PC-3 (cell line): Measurements from ENCODE around the gene TTF2. TPM values are rescaled to one million over a fixed set of nuclear protein-coding genes. Genes with fewer than 3 reads are reported as not detected.

Experiments
- ATAC-seq: fragments of 200-7000 bp; cut with Tn5 transposase; 2 replicates; pipeline ENCODE4 v1.9.1; 2020; ENCODE audit warnings: mild to moderate bottlenecking, moderate library complexity
- BruUV-seq: library from RNA; stranded (reverse); fragments of 400-500 nt; replicated peaks from 2 replicates; lab custom pipeline; 2021; lab: Mats Ljungman, UMichigan
- CTCF ChIA-PET: fragments of 300-600 bp; sonication (Branson Sonifier 250); formaldehyde crosslinking; loops from one replicate; lab custom pipeline; 2022; ENCODE audit warnings: antibody characterized with exemption; lab: Charles Lee
- POLR2A ChIA-PET: fragments of 300-600 bp; sonication (Branson Sonifier 250); formaldehyde crosslinking; loops from one replicate; lab custom pipeline; 2022; ENCODE audit warnings: antibody characterized with exemption; ENCODE audit not compliant: unreplicated experiment; lab: Charles Lee
- DNase-seq: peaks from one replicate; pipeline ENCODE4 v3.0.0-alpha.2; 2015
- H2AFZ ChIP-seq: fragments of 300-600 bp; sonication (generic); 2 replicates; pipeline ENCODE4 v1.6.0; 2016; ENCODE audit warnings: antibody characterized with exemption, low read length
- H3F3A ChIP-seq: fragments of 300-600 bp; sonication (generic); one replicate; pipeline ENCODE4 v1.6.0; 2017; ENCODE audit warnings: antibody characterized with exemption, low read length, control low read depth, mild to moderate bottlenecking; ENCODE audit not compliant: unreplicated experiment
- H3K27ac ChIP-seq: fragments of 300-600 bp; sonication (generic); 2 replicates; pipeline ENCODE4 v1.5.1; 2016; ENCODE audit warnings: mild to moderate bottlenecking, low read length
- H3K27me3 ChIP-seq: fragments of 300-600 bp; sonication (generic); 2 replicates; pipeline ENCODE4 v1.6.1; 2016; ENCODE audit warnings: low read length, mixed read lengths
- H3K36me3 ChIP-seq: fragments of 300-600 bp; sonication (generic); 2 replicates; pipeline ENCODE4 v1.6.1; 2016; ENCODE audit warnings: low read depth, mixed run types, low read length, mixed read lengths
- H3K4me1 ChIP-seq: fragments of 300-600 bp; sonication (generic); 2 replicates; pipeline ENCODE4 v1.5.1; 2016; ENCODE audit warnings: low read length; ENCODE audit not compliant: insufficient read depth
- H3K4me2 ChIP-seq: fragments of 300-600 bp; sonication (generic); 2 replicates; pipeline ENCODE4 v1.6.0; 2016; ENCODE audit warnings: low read length
- H3K4me3 ChIP-seq: fragments of 300-600 bp; sonication (generic); 2 replicates; pipeline ENCODE4 v1.5.1; 2016; ENCODE audit warnings: mild to moderate bottlenecking, low read length, mixed read lengths
- H3K79me2 ChIP-seq: fragments of 300-600 bp; sonication (generic); 2 replicates; pipeline ENCODE4 v1.6.1; 2017; ENCODE audit warnings: low read length, mixed read lengths
- H3K9ac ChIP-seq: fragments of 300-600 bp; sonication (generic); 2 replicates; pipeline ENCODE4 v1.6.0; 2016; ENCODE audit warnings: mild to moderate bottlenecking, low read length
- H3K9me2 ChIP-seq: fragments of 300-600 bp; sonication (generic); replicated peaks from 2 replicates; pipeline ENCODE4 v1.6.1; 2016; ENCODE audit warnings: mixed run types, low read length, mixed read lengths
- H3K9me3 ChIP-seq: fragments of 300-600 bp; sonication (generic); 2 replicates; pipeline ENCODE4 v1.6.1; 2016; ENCODE audit warnings: low read length, mixed read lengths
- H4K20me1 ChIP-seq: fragments of 300-600 bp; sonication (generic); 2 replicates; pipeline ENCODE4 v1.6.1; 2016; ENCODE audit warnings: low read length, mixed read lengths
- EZH2 ChIP-seq: fragments of 300-600 bp; sonication (generic); IDR thresholded peaks from one replicate; pipeline ENCODE4 v1.6.1; 2017; ENCODE audit warnings: antibody characterized with exemption, mild to moderate bottlenecking, low read length; ENCODE audit not compliant: unreplicated experiment
- EZH2phosphoT487 ChIP-seq: fragments of 300-600 bp; sonication (generic); IDR thresholded peaks from 2 replicates; pipeline ENCODE4 v1.6.1; 2018; ENCODE audit warnings: mild to moderate bottlenecking, antibody characterized with exemption, low read length, borderline replicate concordance
- intact Hi-C: fragments of 100-400 bp; cut with micrococcal nuclease; formaldehyde crosslinking; loops from 2 replicates; pipeline ENCODE4 v1.9.0; 2023
- total RNA-seq: library from RNA; depleted of rRNA; stranded (reverse); fragments of >200 nt; gene quantifications from 2 replicates; pipeline ENCODE4 v1.2.3, GENCODE V29; 2014
- TF ChIP-seq, protein P1 (sequence below): fragments of 300-600 bp; sonication (generic); conservative IDR thresholded peaks from 2 replicates; pipeline ENCODE4 v1.5.1; 2017; ENCODE audit warnings: antibody characterized with exemption, low read depth, mild to moderate bottlenecking, low read length

The TTF2 gene
- total RNA-seq, 1 experiment from 2014 or later, result 25.1 TPM

- DNase-seq, result peak; percentile 94
These were observed 86.6 kb downstream of the TTF2 start for GRCh38 chr1:117146575-117147340.

DNA sequence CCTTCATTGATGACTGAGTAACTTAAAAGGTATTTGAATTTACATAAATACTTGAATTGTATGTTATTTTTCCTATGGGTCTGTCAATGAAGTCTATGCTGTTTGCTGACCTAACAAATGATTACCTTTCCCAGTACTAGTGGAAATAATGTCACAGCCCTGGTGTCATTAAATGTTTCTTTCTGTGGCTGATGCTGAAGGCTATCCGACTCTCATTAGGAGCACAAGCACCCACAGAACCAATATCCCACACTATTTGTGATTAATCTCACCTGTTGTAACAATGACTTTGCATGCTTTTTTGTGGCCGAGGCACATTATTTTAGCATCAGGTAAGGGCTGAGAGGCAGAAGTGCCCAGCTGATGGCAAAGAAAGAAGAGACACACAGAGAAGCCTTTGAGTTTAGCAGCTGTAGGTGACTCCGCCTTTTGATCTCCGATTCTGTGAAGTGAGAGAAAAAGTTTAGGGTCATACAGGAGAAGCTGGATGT, 87.3 kb downstream of the TTF2 start:
- intact Hi-C loops, result loop anchor here (2.0 to 5.0 kb wide), 3 partner anchors 19 to 135 kb away; partner anchors contain the start of gene TRIM45
- no peaks in the 10 kb centered on the region for H3K9me2 ChIP-seq
- peak overlapping the region; percentile 85 for H3K9ac ChIP-seq
- ATAC-seq (peak; percentile 35), DNase-seq (no peak)
- TF ChIP-seq EZH2phosphoT487 (no peak), EZH2 (no peak)
- TF ChIP-seq, protein P1, sequence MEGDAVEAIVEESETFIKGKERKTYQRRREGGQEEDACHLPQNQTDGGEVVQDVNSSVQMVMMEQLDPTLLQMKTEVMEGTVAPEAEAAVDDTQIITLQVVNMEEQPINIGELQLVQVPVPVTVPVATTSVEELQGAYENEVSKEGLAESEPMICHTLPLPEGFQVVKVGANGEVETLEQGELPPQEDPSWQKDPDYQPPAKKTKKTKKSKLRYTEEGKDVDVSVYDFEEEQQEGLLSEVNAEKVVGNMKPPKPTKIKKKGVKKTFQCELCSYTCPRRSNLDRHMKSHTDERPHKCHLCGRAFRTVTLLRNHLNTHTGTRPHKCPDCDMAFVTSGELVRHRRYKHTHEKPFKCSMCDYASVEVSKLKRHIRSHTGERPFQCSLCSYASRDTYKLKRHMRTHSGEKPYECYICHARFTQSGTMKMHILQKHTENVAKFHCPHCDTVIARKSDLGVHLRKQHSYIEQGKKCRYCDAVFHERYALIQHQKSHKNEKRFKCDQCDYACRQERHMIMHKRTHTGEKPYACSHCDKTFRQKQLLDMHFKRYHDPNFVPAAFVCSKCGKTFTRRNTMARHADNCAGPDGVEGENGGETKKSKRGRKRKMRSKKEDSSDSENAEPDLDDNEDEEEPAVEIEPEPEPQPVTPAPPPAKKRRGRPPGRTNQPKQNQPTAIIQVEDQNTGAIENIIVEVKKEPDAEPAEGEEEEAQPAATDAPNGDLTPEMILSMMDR, result no peak
- H3F3A ChIP-seq, result peaks cover 12% of the 10 kb centered on the region
- H3K36me3 ChIP-seq, result no peaks in the 10 kb centered on the region
- BruUV-seq, result TSS peak; percentile 99
- H3K27ac ChIP-seq, result peak overlapping the region; percentile 98
- H2AFZ ChIP-seq, result 0 out of 2 replicates have a peak overlapping the region, but pooled peaks have one; percentile 18
- H4K20me1 ChIP-seq, result no peaks in the 10 kb centered on the region
- no peaks in the 10 kb centered on the region for H3K79me2 ChIP-seq
- H3K4me1 ChIP-seq, result peaks cover 41% of the 10 kb centered on the region
- POLR2A ChIA-PET, result interaction anchor here (0.7 kb wide), 3 partner anchors 14 to 20 kb away, joined by 3 to 4 read pairs (median 4); no protein-coding TSS in a partner anchor
- H3K4me2 ChIP-seq, result peak overlapping the region; percentile 83
- no peaks in the 10 kb centered on the region for H3K27me3 ChIP-seq
- CTCF ChIA-PET, result interaction anchor here (1.0 kb wide), 1 partner anchor 19 kb away, joined by 4 read pairs; no protein-coding TSS in a partner anchor
- H3K9me3 ChIP-seq, result no peaks in the 10 kb centered on the region
- H3K4me3 ChIP-seq, result peak overlapping the region; percentile 59

More at GRCh38 chr1:117146575-117147340, 86.6 kb downstream of the TTF2 start:
- Histone ChIP-seq H3F3A (peaks cover 12% of the 10 kb centered on the region), H3K4me2 (peak overlapping the region; percentile 83), H3K9ac (peak overlapping the region; percentile 85), H3K9me3 (no peaks in the 10 kb centered on the region), H3K79me2 (no peaks in the 10 kb centered on the region), H3K4me3 (no peak overlapping the region; the same call in 1 of the 2 replicates), H4K20me1 (no peaks in the 10 kb centered on the region), H3K9me2 (no peaks in the 10 kb centered on the region), H3K27ac (peak overlapping the region; percentile 98), H3K27me3 (no peaks in the 10 kb centered on the region), H3K4me1 (peaks cover 41% of the 10 kb centered on the region), H3K36me3 (no peaks in the 10 kb centered on the region), H2AFZ (no peak overlapping the region)
- intact Hi-C loops, result loop anchor here (2.0 to 5.0 kb wide), 3 partner anchors 18 to 136 kb away; partner anchors contain the start of gene TRIM45
- ChIA-PET CTCF (interaction anchor here (0.6 to 1.1 kb wide), 3 partner anchors 18 to 611 kb away, joined by 3 to 4 read pairs (median 3); no protein-coding TSS in a partner anchor), POLR2A (interaction anchor here (0.6 to 0.7 kb wide), 2 partner anchors 15 to 18 kb away, joined by 3 to 4 read pairs; no protein-coding TSS in a partner anchor)
- peak; percentile 77 for ATAC-seq
- TF ChIP-seq EZH2 (no peak), EZH2phosphoT487 (no peak)
- TF ChIP-seq, protein P1, result no peak
- no TSS peak for BruUV-seq
